ENCODE results near the gene ABHD14A.

DNA sequence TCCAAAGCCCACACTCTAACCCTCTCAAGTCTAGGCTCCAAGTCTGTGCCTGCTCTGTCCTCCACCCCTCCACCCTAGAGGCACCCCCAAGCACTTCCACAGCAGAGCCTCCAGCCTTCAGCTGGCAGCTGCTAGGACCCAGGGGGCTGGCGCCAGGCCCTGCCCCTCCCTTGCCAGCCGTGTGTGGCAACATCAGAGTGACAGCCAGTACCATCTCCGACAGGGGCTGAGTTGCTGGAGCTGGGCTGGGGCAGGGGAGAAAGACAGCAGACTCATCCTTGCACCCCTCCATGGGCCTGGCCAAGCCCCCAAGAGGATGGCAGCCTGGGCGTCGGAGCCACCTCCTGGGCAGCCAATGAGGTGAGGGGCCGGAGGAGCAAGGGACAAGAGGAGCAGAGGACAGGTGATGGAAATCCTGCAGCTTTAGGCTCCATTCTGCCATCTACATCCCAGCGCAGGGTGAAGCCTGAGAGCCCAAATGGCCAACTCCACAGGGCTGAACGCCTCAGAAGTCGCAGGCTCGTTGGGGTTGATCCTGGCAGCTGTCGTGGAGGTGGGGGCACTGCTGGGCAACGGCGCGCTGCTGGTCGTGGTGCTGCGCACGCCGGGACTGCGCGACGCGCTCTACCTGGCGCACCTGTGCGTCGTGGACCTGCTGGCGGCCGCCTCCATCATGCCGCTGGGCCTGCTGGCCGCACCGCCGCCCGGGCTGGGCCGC, 19.5 kb upstream of the ABHD14A start, which contains the start of gene GPR62:
- TF ChIP-seq, protein P1, sequence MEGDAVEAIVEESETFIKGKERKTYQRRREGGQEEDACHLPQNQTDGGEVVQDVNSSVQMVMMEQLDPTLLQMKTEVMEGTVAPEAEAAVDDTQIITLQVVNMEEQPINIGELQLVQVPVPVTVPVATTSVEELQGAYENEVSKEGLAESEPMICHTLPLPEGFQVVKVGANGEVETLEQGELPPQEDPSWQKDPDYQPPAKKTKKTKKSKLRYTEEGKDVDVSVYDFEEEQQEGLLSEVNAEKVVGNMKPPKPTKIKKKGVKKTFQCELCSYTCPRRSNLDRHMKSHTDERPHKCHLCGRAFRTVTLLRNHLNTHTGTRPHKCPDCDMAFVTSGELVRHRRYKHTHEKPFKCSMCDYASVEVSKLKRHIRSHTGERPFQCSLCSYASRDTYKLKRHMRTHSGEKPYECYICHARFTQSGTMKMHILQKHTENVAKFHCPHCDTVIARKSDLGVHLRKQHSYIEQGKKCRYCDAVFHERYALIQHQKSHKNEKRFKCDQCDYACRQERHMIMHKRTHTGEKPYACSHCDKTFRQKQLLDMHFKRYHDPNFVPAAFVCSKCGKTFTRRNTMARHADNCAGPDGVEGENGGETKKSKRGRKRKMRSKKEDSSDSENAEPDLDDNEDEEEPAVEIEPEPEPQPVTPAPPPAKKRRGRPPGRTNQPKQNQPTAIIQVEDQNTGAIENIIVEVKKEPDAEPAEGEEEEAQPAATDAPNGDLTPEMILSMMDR (IDR thresholded peaks at IDR 0.05) = no peak
- TF ChIP-seq EP300 (IDR thresholded peaks at IDR 0.05) = no peak
